Effector CD4-positive, alpha-beta T cell (primary cell): ENCODE results near the gene TRIM29. TPM values are rescaled to one million over a fixed set of nuclear protein-coding genes. Genes with fewer than 3 reads are reported as not detected.
"Not testable (repeated sequence)": the region's sequence is repeated elsewhere in the genome, so short reads cannot be mapped to it uniquely, and the experiment has no call there.

Source experiments
- DNase-seq: peaks from one replicate; pipeline ENCODE4 v3.0.0-alpha.2; 2020
- total RNA-seq: gene quantifications from one replicate; lab custom pipeline; 2026; lab: John Stamatoyannopoulos, UW

Gene TRIM29
- total RNA-seq, result not detected

GRCh38 chr11:120137611-120138521 lies at the start of gene TRIM29:
Gene TRIM29, minus strand, starts transcription at chr11:120138113. Its CDS starts 82 bp downstream, at chr11:120138031.
- DNase-seq, result no peak

DNA sequence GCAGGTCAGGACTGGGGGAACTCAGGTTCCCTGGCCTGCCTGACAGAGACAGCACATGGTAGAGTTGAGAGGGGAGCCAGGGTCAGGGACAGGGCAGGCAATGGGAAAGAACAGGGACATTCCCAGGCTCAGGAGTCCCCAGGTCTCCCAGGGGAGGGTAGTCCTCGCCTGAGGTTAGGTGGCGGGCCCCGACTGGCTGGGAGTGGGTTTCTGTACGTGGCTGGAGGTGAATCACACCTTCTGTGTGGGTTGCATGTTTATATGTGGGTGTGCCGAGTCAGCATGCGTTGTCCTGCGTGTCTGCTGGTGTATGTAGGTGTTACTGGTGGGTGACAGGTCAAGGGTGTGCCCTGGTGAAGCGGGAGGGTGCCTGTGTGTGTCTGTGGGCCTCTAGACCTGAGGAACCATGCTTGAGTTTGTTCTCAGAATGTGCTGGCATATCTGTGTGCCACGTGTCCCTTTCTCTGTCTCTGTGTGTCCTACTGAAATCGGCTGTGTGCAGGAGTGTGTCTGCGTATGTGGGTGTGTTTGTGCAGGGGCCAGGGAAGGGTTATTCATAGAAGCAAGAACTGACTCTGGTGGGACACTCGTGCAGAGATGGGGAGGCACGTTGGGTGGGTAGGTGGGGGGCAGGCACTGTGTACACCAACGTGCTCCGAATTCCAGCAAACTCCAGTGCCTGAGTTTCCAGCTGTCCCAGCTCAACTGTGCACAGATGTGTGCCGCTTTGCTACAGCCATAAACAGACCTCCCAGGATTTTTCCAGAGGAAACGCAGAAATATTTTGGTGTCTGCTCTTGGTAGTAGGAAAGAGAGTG lies 49.1 kb upstream of the TRIM29 start:
- no peak for DNase-seq

DNA sequence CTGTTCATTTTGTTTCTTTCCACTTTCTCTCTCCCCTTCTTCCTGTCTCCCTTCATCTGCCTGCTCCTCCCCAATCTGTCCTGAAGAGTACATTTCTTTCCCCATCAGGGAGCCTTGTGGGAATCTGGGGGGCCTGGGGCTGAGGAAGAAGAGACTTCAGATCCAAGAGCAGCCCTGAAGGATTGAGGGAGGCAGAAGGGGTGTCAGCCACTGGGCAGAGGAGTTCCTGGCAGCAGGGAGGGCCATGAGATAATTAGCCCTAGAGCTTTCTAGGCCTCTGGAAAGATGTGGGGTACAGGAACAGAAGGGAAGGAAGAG lies 48.5 kb upstream of the TRIM29 start:
- no peak for DNase-seq

DNA sequence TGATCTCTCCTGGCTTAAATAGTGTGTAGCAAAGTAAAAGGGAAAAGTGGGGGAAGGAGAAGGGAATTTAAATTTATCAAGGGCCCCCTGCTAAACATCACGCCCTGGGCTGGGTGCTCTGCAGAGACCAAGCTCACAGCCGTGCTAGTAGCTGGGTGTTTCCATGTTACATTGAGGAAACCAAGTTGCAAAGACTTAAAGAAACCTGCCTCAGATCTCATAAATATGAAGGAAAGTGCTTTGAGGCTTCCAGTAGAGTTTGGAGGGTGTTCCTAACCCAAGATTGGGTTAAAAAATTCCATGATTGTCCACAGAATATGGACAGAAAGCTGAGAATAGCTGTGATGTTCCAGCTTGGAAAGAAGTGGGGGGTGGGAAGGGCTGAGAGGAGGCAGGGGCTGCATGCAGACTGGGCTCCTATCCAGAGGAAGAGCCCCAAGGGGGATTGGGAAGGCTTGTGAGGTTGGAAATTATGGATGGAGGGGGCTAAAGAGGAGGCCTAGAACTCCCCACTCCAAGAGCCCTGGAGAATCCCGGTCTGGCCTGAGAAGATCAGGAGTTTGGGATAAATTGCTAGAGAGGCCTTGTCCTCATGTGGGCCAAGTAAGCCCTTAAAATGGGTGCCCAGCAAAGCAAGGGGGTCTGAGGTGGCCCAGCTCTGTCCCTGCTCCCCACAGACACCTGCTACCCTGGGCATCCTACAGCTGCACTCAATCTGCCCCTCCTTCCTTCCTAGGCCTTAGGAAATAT lies 48.0 kb upstream of the TRIM29 start:
- no peak for DNase-seq

DNA sequence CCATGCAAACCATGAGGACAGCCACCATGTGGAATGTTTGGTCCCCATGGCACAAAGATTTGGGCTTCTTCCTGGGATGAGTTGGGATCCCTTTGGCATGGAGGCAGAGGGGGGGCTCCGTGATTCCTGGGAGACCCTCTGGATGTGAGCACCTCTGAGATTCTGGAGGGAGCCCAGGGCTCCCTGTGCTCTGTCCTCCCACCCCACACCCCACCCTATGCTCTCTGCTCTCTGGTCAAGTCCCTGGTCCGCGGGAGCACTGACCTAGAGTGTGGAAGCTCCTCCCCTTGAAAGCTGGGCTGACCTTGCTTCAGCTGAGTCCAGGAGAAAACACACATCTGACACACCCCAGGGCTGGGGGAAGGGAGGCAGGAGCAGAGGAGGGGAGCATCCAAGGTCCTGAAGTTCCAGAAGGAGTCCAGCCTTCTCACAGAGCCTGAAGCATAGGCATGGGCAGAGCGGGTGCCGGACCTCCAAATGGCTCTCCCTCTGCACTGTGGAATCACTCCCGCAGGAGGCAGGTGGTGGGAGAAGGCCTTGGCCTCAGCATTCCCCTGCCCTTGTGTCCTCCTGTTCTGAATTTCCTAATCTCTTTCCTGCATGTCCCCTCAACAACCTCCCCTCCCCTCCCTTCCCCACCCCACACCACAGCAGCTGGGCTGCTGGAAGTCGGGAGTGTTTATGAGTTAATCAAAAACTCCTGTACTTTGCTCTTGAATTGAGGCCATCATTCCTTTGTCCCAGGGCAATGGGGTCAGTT lies 47.2 kb upstream of the TRIM29 start:
- no peak for DNase-seq

DNA sequence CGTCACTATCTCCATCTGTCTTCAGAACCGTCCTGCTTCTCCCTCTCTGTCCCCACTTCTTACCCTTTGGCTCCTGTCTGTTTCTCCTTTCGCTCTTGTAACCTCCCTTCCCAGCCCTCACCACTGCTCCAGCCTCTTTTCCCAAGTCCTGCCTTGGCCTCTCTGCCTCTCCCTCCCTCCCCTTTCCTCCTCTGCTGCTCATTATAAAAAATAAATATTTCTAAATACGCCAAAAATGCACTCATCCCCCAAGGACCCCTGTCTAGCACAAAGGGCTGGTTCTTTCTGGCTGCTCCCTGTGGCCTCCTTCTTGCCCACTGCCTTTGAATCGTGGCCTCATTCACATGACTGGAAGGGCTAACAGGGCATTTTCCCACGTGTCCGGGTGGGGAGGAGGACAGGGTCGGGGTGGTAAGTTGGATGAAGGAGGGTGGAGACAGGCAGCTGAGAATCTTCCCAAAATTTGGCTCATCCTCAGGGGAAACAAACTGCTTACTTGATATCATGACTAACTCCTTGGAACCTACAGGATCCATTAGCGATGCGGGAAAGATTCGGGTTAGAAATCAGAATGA lies 46.5 kb upstream of the TRIM29 start:
- DNase-seq, result no peak

GRCh38 chr11:120183701-120184141 lies 45.8 kb upstream of the TRIM29 start:
- no peak for DNase-seq

DNA sequence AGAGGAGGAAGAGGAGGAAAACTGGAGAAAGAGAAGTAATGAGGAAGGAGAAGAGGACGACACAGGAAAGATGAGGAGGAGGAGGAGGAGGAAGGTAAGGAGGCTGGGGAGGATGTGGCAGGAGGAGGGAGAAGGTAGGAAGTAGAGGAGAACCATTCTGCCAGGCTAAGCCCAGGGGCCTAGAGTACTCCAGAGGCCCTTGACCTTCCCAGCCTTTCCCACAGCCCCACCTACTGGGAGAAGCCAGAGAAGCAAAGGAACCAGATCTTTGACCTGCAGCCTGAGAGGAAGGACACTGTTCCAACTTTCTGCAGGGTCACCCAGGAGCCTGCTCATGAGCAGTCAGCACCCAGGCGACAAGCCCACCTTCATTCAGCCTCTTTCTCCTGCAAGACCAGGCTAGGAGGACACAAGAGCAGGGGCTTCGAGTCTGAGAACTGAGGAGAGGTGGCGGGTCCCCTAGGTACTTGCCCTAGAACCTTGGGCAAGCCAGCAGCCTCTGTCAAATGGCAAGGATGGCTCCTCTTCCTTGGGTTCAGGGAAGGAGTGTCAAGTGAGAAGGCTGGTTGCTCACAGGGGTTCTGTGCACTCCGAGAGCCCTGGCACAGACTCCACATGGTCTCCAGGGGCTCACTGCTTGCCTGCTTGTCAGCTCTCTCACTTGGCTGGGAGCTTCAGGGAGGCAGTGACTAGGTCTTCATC lies 45.0 kb upstream of the TRIM29 start:
- DNase-seq, result no peak

DNA sequence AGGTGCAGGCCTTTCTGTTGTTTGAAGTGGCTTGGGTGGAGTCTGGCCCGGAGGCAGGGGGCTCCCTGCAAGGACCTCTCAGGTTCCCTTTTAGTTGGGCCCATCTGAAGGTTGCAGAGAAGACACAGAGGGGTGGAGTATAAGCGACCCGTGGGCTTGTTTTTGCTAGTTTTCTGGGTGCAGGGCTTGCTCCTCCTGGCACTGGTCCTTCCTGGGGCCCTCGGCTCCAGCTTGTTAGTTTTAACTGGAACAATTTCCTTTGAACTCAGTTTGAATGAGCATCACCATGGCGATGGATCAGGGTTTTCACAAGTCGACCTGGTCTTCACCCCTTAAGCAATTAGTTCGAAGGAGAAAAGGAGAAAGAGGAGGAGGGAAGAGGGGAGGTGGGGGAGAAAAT lies 44.5 kb upstream of the TRIM29 start:
- DNase-seq, result no peak

DNA sequence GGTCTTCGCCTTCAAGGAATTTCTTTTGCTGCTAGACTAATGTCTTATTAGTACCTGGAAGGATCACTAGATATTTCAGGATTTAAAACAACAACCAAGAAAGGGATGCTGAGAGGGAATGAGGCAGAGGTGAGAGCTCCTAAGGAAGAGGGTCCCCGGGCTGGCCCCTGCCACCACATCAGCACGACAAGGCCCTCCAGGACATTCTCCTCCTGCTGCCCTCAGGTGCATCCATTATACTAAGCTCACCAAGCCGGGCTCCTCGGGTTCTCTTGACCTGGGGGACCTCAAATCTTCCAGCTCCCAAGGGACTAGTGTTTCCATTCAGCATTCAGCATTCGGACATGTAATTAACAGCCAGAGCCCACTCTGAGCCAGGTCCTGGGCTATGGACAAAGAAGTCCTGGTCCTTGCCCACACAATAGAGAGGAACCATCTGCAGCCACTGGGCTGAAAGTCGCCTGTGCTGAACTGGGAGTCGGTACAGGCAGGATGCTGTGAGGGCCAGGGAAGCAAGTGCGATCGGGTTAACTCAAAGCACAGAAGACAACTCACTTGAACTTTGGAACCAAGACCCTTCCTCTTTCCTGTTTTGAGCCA lies 43.6 kb upstream of the TRIM29 start:
- no peak for DNase-seq

- DNase-seq, result no peak
Observed at GRCh38 chr11:120180551-120181232, 42.8 kb upstream of the TRIM29 start.

DNA sequence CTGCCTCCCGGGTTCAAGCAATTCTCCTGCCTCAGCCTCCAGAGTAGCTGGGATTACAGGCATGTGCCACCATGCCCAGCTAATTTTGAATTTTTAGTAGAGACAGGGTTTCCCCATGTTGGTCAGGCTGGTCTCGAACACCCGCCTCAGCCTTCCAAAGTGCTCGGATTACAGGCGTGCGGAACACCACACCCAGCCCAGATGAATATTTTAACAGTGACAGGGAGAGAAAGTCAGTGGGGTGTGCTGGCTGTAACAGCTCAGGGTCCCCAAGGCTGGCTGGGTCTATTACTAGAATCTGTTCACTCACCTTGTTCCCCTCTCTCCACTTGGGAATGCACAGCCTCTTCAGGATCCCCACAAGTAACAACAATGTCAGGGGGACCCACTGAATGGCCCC lies 42.1 kb upstream of the TRIM29 start:
- DNase-seq, result not testable (repeated sequence)

DNA sequence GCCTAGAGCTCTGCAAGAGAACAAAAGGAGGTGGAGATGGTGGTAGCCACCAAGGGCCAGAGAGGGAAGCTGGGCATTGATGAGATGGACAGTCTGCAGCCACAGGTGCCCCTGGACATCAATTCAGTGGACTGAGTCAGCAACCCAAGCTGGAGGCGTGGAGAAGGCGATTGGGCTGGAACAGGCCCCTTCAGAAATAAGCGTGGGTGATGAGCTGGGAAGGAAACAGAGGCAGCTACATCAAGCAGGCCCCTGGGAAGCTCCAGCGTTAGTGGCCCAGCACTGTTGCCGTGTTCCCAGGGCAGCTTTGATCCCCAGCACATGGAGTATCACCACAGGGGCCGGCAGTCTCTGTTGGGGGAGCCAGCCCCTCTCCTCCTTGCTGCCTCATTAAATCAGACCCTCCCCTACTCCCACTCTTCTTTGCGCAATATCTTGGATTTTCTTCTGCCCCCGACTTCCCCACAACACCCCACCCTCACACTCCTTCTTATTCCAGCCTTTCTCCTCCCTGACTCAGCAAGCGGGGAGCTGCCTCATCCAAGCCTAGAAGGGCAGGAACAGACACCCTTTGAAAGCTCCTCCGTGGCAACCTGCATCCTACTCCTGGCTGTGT lies 41.3 kb upstream of the TRIM29 start:
- DNase-seq, result no peak

- no peak for DNase-seq
Observed at GRCh38 chr11:120178561-120179056, 40.7 kb upstream of the TRIM29 start.

GRCh38 chr11:120174866-120175265 lies 37.0 kb upstream of the TRIM29 start:
- no peak for DNase-seq

GRCh38 chr11:120173807-120174206 lies 35.9 kb upstream of the TRIM29 start:
- DNase-seq, result no peak

GRCh38 chr11:120173019-120173705 lies 35.2 kb upstream of the TRIM29 start:
- no peak for DNase-seq

GRCh38 chr11:120172054-120172911 lies 34.4 kb upstream of the TRIM29 start:
- DNase-seq, result no peak
